K562 treated with DMSO at 1 percent for 4 hours (cell line): ENCODE data around the gene FAM32A. TPM values are rescaled to one million over a fixed set of nuclear protein-coding genes. Genes with fewer than 3 reads are reported as not detected.

Source experiments
- total RNA-seq: library from RNA; unstranded; fragments of 300-600 nt; gene quantifications from 2 replicates; pipeline ENCODE4 v1.2.3, GENCODE V29; 2022; ENCODE audit not compliant: insufficient read depth

FAM32A gene
- 80.7 and 92.2 TPM in 2 replicates for total RNA-seq

DNA sequence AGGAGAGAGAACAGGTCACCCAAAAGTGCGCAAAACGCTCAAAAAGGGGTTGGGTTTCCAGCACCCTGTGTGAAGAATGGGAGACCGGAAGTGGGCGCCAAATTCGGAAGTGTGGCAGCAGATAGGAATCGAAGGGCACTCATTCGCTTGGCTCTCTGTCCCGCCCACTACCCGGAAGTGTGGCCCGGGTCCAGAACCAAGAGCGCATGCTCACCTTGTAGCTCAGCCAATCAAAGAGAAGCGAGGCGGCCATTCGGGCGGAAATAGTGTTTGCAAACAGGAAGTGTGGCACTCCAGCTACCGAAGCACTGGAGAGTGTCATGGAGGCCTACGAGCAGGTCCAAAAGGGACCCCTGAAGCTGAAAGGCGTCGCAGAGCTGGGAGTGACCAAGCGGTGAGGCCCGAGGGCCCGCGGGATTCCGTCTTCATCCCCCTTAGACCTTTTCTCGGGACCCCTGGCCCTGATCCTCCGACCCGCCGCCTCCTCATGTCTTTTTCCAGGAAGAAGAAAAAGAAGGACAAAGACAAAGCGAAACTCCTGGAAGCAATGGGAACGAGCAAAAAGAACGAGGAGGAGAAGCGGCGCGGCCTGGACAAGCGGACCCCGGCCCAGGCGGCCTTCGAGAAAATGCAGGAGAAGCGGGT, at the start of gene FAM32A:
TSS of gene FAM32A (plus strand) at position 288 of the 645 bp plus-strand sequence. CDS start at position 321, 33 bp downstream.

DNA sequence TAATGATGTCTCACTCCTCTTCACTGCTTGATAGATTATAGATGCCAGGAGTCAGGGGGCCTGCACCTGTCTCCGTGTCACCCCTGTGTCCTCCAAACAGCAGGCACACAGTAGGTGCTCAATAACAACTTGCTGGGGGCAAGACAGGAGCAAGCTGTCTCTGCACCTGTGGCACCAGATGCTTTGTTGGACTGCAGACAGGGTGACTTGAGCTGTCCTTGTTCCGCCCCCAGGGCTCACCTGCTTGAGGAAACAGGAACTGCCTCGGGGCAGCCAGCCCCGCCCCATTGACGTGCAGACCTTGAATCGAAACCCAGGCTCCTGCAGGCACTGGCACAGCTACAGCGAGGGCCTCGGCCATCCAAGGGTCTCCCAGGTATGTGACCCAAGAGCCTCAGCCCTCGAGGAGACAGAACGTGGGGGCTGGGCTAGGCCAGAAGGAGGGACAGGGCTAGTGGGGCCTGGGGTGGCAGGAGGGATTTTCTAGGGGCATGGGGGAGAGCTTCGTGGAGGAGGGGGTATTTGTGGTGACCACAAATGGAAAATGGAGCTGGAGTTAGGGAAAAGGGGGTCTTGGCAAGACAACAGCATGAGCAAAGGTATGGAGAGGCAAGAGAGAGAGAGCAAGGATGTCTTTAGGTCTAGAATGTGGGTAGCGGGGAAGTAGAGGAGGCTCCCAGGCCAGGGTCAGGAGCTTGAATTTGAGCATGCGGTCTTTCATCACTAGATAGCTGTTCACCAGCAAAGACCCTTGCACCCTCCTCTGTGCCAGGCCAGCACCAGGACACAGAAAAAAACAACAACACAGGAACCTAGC, 41.6 kb upstream of the FAM32A start, which contains the start of gene HSH2D:
TSS of gene HSH2D (plus strand) at position 287 of the 817 bp plus-strand sequence. CDS start 5,066 bp downstream, outside the sequence.

DNA sequence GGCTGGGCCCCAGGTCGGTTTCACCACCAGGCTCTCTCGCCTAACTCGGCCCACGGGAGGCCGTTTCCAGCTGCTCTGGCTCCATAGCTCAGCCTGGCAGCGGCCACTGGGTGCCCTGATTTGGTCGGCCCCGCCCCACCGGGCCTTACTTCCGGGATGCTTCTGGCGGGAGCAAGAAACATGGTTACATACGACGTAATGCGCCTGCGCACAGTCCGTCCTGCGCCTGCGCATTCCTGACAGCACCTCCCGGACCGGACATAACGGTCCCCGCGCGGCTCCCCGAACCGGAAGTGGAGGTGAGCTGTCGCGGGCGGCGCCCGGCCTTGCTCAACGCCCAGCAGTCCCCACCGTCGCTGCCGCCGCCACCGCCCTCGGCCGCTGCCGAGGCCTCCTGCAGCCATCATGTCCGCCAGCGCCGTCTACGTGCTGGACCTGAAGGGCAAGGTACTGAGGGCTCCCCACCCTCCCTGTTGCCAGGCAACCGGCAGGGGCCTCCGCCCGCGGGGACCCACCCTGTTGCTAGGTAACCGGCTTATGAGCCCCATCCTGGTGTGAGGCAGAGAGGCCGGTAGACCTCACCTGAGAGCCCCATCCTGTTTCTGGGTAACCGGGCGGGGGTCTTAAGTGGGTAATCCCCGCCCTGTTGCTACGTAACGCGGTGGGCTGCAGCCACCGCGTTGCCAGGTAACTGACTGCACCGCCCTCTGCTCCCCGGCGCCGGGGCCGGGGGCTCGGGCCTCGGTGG, 12.6 kb downstream of the FAM32A start, which contains the start of gene AP1M1:
TSS of gene AP1M1 (plus strand) at position 290 of the 748 bp plus-strand sequence. CDS start at position 406, 116 bp downstream.

Other genes with a start within 250 kb of the FAM32A start
- gene OR10H4, start 236.4 kb upstream of the FAM32A start, total RNA-seq: not detected in 2 replicates
- 135 and 144 TPM in 2 replicates for gene TPM4, start 108.9 kb upstream of the FAM32A start, total RNA-seq
- 20.6 and 28.4 TPM in 2 replicates for gene RAB8A, start 73.5 kb upstream of the FAM32A start, total RNA-seq
- gene HSH2D, start 41.7 kb upstream of the FAM32A start, total RNA-seq: 1.0 TPM in 1 of 2 replicates, not detected in the other
- gene CIB3, start 11.9 kb upstream of the FAM32A start, total RNA-seq: not detected in 2 replicates
- gene AP1M1, start 12.5 kb downstream of the FAM32A start, total RNA-seq: 72.0 and 76.6 TPM in 2 replicates
- 0.64 and 1.1 TPM in 2 replicates for gene KLF2, start 139.4 kb downstream of the FAM32A start, total RNA-seq